Limb (tissue), 2 donors: Measurements from ENCODE around the gene GATAD2B.
"Not testable (repeated sequence)": the region's sequence is repeated elsewhere in the genome, so short reads cannot be mapped to it uniquely, and the experiment has no call there.

Source experiments
- DNase-seq, 2 donors: peaks; one replicate each; pipeline ENCODE4 v3.0.0-alpha.2; 2016; ENCODE audit errors: extremely low spot score in 2 of 2

The GATAD2B gene

DNA sequence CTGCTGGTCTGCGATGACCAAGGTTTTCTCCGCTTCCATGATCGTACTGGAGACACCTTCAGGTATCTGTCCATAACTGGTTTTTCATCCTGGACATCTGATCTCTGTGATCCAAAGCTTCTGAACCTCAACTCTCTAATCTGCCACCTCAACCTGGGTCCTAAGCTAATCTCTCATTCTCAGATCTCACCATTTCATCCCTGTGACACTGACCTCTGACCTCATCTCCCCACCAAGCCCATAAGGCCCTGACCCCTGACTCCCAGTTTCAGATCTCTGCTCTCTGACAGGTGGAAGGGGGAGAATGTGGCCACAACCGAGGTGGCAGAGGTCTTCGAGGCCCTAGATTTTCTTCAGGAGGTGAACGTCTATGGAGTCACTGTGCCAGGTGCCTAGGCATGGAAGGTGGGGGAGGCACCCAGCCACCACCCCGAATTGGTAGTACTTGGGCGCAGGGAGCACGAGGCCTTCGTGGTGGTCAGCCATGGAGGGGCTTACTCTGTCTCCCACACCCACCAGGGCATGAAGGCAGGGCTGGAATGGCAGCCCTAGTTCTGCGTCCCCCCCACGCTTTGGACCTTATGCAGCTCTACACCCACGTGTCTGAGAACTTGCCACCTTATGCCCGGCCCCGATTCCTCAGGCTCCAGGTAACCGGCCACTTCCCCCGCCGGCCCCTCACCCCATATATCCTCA lies 143.8 kb downstream of the GATAD2B start:
- DNase-seq = no peak

DNA sequence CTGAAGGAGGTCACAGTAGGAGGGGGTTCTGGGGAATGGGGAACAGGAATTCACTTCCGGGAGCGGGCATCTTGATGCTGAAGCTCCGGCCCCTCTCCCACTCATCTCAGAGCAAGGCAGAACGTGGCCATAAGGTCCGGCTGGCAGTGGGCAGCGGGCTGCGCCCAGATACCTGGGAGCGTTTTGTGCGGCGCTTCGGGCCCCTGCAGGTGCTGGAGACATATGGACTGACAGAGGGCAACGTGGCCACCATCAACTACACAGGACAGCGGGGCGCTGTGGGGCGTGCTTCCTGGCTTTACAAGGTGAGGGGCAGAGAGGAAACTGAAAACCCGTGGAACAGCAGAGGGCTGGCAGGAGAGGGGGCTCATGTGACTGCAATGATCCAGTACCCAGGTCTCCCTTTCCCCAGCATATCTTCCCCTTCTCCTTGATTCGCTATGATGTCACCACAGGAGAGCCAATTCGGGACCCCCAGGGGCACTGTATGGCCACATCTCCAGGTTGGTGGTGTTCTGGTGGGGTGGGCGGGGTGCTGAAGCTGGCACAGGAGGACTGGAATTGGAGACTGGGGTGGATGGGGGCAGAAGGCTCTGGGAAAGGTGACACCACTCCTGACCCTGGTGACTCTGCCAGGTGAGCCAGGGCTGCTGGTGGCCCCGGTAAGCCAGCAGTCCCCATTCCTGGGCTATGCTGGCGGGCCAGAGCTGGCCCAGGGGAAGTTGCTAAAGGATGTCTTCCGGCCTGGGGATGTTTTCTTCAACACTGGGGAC lies 144.5 kb downstream of the GATAD2B start:
- DNase-seq = no peak

DNA sequence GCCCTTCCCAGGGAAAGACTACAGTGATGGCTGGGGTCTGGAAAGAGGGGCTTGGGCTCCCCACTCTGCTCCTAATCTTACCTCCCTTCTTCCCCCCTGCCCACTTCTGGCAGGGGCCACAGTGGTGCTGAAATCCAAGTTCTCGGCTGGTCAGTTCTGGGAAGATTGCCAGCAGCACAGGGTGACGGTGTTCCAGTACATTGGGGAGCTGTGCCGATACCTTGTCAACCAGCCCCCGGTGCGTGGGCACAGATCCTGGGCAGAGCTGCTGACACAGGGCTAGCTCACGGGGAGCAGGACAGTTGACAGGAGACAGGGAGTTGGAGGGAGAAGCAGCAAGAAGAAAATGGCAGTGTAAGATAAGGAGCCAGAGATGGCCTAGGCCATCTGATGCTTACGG lies 145.1 kb downstream of the GATAD2B start:
- DNase-seq = no peak

DNA sequence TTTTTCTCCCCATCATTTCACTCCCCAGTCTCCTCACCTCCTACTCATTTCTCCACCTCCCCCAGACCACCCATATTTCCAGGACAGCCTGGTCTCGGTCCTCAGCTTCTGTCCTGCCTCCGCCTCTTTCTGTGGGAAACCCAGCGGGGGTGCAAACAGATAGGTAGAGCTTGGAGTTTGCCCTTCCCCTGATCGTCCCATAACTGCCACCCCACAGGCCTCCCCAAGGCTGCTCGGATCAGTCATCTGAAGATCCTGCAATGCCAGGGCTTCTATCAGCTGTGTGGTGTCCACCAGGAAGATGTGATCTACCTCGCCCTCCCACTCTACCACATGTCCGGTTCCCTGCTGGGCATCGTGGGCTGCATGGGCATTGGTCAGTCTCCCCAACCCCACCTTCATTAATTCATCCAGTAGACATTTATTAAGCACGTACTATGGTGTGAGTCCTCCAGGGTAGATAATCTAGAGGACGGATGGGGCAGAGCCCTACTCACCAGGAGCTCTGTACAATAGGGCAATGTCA lies 145.9 kb downstream of the GATAD2B start:
- no peak for DNase-seq

DNA sequence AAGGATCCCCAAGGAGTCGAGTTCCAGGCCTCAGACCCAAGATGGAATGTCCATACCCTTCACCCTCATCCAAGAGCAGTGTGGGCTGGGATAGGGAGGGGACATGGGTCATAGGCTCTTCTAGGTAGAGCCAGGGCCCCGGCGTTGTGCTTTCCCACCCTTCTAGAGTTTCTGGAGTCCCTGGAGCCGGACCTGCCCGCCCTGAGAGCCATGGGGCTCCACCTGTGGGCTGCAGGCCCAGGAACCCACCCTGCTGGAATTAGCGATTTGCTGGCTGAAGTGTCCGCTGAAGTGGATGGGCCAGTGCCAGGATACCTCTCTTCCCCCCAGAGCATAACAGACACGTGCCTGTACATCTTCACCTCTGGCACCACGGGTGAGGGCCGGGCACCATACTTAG lies 146.4 kb downstream of the GATAD2B start:
- DNase-seq = no peak

DNA sequence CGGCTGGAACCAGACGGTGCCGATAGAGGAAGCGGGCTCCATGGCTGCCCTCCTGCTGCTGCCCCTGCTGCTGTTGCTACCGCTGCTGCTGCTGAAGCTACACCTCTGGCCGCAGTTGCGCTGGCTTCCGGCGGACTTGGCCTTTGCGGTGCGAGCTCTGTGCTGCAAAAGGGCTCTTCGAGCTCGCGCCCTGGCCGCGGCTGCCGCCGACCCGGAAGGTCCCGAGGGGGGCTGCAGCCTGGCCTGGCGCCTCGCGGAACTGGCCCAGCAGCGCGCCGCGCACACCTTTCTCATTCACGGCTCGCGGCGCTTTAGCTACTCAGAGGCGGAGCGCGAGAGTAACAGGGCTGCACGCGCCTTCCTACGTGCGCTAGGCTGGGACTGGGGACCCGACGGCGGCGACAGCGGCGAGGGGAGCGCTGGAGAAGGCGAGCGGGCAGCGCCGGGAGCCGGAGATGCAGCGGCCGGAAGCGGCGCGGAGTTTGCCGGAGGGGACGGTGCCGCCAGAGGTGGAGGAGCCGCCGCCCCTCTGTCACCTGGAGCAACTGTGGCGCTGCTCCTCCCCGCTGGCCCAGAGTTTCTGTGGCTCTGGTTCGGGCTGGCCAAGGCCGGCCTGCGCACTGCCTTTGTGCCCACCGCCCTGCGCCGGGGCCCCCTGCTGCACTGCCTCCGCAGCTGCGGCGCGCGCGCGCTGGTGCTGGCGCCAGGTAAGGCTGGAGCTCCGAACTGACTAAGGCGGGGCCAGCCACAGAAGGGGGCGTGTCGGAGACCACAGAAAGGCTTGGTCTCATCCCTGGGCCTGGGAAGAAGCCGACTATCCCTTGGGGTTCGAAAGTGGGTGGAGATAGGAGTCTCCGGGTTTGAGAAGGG lies 147.1 kb downstream of the GATAD2B start:
- DNase-seq = peak; percentile 42 to 83

DNA sequence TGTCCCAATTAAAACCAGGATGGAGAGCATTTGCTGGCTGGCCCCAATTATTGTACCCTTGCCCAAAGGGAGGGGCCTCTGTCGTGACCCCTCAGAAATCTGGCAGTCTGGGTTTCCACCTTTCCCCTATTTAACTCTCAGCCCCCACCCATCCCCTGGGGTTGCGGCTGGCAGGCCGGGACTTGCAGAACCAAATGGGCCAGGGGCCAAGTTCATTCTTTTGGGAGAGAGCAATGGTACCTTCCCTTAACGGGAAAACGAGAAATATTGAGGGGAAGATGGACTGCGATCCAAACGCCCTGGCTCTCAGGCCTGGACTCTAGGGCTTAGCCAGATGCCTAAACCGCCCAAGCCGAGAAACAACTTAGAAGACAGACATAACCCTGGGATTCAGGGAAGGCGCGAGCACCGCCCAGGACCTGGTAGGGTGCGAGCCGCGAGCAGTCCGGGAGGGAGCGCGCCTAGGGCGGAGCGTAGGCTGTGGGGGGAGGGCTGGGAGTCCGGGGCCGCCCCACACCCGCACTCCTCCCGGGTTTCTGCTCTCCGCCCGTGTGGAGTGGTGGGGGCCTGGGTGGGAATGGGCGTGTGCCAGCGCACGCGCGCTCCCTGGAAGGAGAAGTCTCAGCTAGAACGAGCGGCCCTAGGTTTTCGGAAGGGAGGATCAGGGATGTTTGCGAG lies 147.9 kb downstream of the GATAD2B start, which contains the start of gene SLC27A3:
Gene SLC27A3, plus strand, starts transcription at position 628 of the 678 bp plus-strand sequence. CDS start 91 bp downstream, outside the sequence.
- peak; percentile 74 to 83 for DNase-seq

DNA sequence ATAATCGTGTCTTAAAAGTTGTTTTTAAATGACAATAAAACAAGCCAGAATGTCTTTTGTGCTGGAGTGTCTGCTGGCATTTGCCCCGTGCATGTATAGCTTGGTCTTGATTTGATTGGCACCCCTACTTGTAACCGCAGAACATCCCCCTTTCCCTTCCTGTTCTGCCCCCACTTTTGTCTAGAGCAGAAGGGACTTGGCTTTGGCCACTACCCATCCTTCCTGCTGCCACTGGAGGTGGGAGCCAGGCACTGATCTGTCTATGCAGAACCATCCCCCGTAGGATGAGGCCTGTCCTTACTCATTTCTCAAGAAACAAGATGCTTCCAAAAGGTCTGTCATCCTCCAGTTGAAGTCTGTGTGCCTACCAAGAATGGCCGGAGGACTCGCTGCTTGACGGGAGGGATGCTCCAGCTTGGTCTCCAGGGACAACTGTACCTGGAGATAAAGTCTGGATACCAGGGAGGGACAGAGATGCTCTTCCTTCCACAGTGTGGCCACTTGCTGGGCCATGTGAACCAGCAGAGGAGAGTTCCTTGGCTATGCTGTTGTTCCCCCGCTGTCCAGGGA lies 148.7 kb downstream of the GATAD2B start:
- no peak for DNase-seq

DNA sequence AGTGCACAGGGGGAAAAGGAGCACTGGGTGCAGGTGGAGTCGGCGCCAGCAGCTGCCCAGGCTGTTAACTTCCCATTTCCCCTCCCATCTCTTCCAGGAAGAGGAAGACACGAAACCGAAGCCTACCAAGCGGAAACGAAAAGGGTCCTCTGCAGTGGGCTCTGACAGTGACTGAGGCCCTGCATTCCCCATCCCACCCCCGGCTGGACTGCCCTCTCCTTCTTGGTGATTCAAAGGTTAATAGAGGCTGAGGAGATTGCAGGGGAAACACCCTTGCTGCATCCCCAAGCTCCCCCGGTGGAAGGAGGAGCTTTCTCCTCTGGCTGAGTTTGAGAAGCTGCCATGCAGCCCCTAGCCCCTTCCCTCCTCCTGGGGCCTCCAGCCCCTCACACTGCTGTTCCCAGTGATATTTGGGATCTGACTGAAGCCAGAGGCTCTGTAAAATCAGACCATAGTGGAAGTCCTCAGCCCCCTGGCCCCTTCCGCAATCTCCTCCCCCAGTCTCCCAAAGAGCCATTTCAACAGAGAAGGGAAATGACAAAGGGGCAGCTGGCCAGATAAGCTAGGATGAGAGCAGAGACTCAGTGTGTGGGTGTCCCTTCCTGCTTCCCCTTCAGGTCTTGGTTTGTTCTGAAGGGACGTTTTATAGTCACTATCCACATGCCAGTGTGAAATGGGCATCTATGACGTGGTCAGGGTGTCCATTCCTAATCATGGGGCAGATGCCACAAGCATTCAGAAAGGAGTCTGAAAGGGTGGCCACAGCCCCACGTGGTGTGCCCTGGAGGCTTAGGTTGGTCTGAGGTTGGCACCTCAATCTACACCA lies 149.5 kb downstream of the GATAD2B start:
- no peak for DNase-seq

DNA sequence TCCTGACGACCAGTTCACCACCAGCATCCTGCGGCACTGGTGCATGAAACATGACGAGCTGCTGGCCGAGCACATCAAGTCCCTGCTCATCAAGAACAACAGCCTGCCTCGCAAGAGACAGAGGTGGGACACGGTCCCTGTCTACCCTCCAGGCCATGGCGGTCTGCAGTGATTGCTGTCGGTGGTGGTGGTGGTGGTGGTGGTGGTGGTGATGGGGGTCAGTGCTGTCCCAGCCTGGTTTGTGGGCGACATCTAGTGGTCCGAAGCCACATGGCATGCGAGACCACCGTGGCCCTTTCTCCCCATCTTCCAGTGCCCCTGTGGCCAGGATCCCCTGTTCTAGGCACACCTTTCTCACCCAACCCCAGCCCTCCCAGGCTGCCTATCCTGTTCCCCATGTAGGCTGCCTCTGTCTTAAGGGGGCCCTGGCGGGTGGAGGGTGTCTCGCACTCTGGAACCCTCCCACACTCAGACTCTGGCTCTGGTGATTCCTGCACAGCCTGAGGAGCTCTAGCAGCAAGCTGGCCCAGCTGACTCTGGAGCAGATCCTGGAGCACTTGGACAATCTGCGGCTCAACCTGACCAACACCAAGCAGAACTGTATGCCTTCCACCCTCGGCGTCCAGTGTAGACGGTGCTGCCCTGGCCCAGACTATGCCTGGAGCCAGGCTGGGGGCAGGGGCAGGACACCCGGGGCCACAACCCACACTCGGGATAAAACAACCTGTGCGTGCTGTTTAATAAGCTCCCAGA lies 150.8 kb downstream of the GATAD2B start:
- DNase-seq = peak in 1 of 2 donors; percentile 69

DNA sequence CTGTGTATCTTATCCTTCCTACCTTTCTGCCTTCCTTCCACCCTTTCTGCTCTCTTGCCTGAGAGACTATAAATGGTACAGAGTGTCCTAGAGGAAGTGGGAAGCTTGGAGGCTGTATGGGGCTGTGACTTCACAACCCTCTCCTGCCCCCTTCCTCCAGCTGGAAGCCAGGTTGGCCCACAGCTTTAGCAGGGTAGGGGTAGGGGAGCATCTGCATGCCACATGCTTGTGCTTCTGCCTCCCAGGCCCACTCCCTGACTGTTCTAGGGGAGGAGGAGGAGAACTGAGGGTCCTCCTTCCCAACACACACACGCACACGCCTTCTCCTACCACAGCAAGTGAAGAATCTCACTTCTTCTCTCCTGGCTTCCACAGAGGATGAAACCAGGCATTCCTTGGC lies 151.5 kb downstream of the GATAD2B start:
- no peak for DNase-seq

DNA sequence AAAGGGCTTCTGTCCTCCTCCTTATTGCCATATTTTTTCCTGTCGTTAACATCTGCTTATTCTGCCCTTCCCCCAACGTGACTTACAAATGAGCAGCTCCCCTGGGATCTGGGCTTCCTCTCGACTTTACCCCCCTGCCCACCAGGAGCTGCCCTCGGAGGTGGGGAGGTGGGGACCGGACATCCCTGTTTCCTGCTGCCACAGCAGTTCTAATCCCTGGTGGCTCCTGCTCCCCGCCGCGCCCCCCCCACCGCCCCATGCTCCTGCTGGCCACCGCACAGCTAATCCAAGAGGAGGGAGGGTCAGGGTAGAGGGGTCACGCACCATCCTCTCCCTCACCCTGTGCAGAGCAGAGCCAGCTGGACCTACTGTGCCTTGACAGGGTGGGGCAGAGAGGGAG lies 152.0 kb downstream of the GATAD2B start:
- no peak for DNase-seq

DNA sequence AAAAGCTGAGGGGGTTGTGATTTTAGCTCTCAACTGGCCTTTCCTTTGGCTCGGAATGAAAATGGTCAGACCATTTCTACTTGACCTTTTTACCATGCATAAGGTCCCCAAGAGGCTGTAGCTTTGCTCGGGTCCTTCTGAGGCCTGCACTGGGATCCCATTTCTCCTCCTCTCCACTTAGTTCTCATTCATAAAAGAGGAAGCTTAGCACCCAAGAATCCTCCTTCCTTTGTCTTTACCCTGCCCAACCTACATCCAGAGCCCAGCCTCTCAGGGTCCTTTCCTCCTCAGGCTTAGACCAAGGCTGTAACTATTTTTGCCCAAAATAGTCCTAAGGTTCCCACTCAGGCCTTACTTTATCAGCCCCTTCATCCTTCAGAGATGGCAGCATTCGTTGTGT lies 153.6 kb downstream of the GATAD2B start:
- no peak for DNase-seq

DNA sequence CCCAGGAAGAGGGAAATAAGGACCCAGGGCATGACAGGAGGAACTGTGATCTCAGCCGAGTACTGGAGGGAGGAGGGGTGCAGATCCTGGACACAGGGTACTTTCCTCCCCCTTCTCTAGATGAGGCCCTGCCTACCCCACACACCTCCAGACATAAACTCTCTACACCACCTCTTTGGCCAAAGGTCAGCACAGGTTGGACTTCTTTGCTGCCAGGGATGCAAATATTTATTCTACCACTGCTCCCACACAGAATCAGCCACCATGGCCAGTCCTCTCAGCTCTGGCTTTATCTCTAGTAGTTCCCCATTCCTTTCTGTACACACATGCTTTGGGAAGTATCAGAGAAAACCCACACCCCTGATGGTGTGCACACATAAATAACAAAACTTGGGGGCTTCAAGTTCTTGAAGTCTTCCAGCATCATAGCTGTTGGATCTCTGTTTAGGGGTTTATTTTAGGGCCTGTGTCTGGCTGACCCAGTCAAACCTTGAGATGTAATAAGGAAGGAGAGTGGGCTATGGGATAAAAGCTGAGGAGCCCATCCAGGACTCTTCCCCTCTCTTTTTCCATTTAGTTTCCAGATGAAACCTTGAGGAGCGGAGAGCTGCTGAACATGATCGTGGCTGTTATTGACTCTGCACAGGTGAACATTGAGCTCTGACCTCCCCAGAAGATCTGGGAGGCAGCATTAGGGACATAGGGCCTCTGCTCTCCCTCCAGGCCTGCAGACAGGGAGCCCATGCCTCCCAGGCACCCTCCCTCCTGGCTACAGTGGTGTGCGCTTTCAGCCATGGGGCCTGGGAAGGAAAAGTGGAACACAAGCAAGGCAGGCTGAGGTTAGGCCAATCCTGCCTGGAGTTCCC lies 154.2 kb downstream of the GATAD2B start:
- no peak for DNase-seq

DNA sequence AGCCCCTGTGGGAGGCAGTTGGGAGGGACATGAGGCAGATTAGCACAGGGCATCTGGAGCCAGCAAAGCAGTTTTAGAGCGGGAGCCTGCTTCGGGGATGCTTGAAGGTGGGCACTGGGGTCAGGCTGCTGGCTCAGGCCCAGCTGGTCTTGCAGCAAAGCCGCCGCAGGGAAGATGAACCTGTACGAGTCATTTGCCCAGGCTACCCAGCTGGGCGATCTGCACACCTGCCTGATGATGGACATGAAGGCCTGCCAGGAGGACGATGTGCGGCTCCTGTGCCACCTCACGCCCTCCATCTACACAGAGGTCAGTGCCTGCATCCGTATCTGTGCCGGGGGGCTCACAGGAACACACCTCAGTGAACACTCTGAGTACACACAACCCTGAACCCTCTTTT lies 155.3 kb downstream of the GATAD2B start:
- no peak for DNase-seq

DNA sequence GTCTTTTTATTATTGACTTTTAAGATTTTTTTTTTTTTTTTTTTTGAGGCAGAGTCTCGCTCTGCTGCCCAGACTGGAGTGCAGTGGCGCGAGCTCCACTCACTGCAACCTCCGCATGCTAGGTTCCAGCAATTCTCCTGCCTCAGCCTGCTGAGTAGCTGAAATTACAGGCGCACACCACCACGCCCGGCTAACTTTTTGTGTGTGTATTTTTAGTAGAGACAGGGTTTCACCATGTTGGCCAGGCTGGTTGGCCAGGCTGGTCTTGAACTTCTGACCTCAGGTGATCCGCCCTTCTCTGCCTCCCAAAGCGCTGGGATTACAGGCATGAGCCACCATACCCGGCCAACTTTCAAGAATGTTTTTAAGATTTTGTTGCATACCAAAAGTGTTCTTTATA lies 156.1 kb downstream of the GATAD2B start:
- not testable (repeated sequence) for DNase-seq

DNA sequence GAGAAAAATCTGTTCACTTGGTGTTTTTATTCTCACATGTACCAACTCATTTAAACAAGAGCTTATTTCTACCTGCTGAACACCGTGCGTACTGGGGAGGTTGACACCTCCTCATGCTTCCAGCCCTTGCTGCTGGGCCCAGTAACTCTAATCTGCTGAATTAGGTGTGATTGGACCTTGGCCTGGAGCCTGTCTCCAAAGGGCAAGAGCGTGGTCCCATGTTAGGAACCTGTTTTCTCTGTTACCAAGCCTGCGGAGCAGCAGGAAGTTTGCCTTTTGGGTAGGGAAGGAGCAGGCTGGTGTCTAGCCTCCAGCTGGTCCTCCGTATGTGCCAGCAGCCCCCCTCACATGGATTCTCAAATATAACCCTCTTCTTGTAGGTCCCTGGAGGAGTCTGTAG lies 158.5 kb downstream of the GATAD2B start:
- DNase-seq = no peak
